Stimulated activated CD8-positive, alpha-beta memory T cell treated with anti-CD3 and anti-CD28 coated beads, Interleukin-7, amount 100 ng/mL, for 4 hours (primary cell): ENCODE measurements around the gene SNPH.

Source experiments
- DNase-seq, 2 donors: peaks; one replicate each; pipeline ENCODE4 v3.0.0-alpha.2; 2020; ENCODE audit warnings: low read depth in 2 of 2

SNPH gene

GRCh38 chr20:1264727-1265126 lies 1.4 kb upstream of the SNPH start:
- DNase-seq: no peak

- no peak for DNase-seq
These were observed 723 bp upstream of the SNPH start for GRCh38 chr20:1265226-1265915.

GRCh38 chr20:1265916-1266166 lies 253 bp upstream of the SNPH start:
- no peak for DNase-seq

- DNase-seq: no peak
These were observed 1.1 kb downstream of the SNPH start for GRCh38 chr20:1267161-1267560.

GRCh38 chr20:1267809-1268374 lies 1.8 kb downstream of the SNPH start:
- no peak for DNase-seq

GRCh38 chr20:1269235-1269634 lies 3.1 kb downstream of the SNPH start:
- DNase-seq: no peak

- DNase-seq: no peak
These were observed 3.8 kb downstream of the SNPH start for GRCh38 chr20:1269850-1270249.

- no peak for DNase-seq
These were observed 6.4 kb downstream of the SNPH start for GRCh38 chr20:1272368-1273100.

GRCh38 chr20:1273366-1273765 lies 7.3 kb downstream of the SNPH start:
- no peak for DNase-seq

GRCh38 chr20:1274485-1275311 lies 8.6 kb downstream of the SNPH start:
- no peak for DNase-seq

GRCh38 chr20:1275919-1276318 lies 9.8 kb downstream of the SNPH start:
- DNase-seq: no peak

- no peak for DNase-seq
These were observed 11.6 kb downstream of the SNPH start for GRCh38 chr20:1277529-1278322.

GRCh38 chr20:1278993-1279392 lies 12.9 kb downstream of the SNPH start:
- DNase-seq: no peak

- DNase-seq: no peak
These were observed 14.4 kb downstream of the SNPH start for GRCh38 chr20:1280195-1281102.

- no peak for DNase-seq
These were observed 15.4 kb downstream of the SNPH start for GRCh38 chr20:1281279-1282057.

GRCh38 chr20:1282966-1283365 lies 16.9 kb downstream of the SNPH start:
- no peak for DNase-seq

- no peak for DNase-seq
These were observed 17.7 kb downstream of the SNPH start for GRCh38 chr20:1283522-1284510.

GRCh38 chr20:1286267-1287024 lies 20.4 kb downstream of the SNPH start:
- DNase-seq: no peak
